ENCODE results near the gene GCSH.

GCSH gene

DNA sequence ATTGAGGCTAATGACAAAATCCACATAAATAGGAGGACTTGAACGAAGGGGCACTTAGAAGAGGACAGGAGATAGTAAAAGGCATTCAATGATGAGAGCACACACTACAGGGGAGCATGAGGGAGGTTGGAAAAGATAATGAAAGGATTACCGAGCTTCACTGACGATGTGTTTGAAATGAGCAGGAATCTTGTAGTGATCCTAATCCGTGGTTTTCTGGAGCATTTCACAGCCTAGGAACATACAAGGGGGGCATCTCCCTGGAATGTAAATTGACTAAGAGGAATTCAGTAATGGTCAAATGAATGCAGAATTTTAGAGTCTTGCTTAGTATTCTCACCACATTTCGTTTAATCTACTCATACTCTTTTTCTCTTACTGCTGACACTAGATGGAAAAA lies 55.4 kb downstream of the GCSH start:
- no peak for FAIRE-seq

DNA sequence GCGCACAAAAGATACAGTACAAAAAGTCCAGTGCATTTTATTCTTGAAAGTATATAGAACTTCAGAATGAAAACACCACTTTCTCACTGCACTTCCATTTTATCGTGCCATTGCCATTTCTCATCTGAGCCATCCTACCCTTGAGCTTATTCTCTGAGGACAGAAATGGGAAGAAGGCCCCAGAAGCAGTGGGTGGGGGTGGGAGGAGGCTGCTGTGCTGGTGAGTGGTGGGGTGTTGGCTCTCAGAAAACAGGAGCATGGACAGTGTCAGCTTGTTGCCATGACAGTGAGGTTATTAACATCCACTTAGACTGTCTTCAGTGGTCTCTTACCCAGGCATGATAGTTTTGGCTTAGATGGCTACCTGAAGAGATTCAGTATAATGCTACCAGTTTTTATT lies 56.1 kb downstream of the GCSH start:
- no peak for FAIRE-seq

DNA sequence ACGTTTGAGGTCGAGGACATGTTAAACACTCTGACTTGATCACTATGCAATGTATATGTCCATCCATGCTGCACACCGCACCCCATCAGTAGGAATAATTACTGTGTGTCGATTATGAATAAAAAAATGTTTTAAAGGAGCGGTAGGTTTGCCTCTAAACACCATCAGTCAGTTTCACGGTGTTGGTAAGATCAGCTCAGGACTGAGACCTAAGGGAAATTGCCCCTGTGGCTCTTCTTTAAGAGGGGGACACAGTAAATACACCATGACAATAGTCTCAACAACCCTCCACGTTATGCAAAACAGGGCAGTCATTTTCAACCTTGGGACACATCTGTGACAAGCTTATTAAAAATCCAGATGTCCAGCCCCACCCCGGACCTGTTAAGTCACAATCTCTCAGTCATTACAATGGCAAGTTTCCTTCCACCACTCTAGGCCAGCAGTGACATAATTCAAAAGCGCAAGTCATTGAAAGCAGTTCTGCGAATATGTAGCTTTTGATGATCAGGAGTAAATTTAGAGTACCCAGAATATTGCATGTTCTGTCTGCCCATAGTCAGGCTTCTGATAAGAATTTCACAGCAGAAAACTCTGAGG lies 59.3 kb downstream of the GCSH start:
- no peak for FAIRE-seq

DNA sequence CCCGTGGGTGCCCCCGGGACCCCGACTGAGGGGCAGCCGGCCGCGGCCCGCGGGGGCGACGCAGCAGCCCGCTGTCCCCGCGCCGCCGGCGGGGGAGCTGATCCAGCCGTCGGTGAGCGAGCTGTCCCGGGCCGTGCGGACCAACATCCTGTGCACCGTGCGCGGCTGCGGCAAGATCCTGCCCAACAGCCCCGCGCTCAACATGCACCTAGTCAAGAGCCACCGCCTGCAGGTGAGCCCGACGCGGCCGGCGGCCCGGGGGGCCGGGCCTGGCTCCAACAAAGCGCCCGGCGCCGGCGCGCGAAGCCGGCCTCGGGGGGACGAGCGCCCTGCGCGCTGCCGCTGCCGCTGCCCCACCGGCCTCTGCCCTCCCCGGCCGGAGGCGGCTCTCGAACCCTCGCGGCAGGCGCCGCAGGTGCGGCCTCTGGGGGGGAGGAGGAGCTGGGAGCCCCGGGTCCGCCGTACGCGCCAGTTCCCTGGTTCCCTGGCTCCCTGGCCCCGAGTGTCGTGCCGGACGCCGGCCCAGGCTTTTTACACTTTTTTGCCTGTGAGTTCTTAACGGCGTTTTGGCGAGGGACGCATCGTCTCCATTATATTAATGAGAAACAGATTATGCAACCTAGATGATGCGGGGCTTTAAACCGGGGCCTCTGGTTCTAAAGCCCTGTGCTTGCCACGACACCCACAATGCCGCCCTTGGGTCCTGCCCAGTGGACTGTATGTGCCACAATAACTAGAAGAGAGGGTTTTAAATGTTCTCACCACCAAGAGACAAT lies 60.0 kb downstream of the GCSH start:
- no peak for FAIRE-seq

DNA sequence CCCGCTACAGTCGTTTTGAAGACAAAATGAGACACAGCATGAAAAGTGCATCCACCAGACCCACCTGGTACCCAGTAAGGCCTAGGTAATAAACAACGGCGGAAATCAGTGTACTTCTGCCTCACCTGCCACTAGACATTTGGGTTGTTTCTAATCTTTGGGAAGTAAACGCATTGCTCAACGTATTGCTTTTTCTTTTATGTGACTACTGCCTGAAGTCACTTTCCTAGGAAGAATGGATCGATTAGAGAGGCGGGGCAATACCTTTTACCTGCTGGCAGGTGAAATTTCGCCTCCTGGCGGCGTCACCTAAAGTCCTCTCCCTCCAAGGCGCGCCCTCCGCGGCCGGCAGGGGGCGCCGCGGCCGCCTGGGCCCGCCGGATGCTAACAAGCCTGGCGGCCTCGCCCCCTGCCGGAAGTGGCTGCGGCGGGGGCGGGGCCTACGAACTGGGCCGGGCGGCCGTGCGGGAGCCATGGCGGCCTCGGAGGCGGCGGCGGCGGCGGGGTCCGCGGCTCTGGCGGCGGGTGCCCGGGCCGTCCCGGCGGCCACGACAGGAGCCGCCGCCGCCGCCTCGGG lies 60.7 kb downstream of the GCSH start, which contains the start of gene ATMIN:
Gene ATMIN, plus strand, starts transcription at position 445 of the 577 bp plus-strand sequence. Its CDS starts 29 bp downstream, at position 474.
- no peak for FAIRE-seq

All from islet of Langerhans (tissue), 1 donor.